ENCODE results near the gene RPS6KA5.
"Not testable (repeated sequence)": the region's sequence is repeated elsewhere in the genome, so short reads cannot be mapped to it uniquely, and the experiment has no call there.

Gene RPS6KA5

DNA sequence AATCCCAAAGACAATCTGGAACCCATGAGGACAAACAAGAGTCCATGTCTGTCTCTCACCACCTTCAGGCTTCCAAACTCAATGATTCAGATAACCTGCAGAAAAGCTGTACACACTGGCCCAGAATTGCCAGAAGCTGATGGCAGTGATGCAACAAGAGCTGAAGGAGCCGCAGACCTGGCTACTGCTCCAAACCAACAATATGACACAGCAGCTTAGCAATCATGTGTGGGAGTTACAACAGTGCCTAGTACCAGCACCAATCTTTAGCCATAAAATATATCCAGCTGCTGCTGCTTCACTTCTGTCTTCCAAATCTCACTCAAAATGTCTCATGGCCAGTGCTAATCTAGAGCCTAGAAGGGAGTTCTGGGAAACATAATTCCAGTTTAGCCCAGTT, 22.0 kb downstream of the RPS6KA5 start:
- no peak overlapping the region for H3K27ac ChIP-seq
- TF ChIP-seq, protein P1, sequence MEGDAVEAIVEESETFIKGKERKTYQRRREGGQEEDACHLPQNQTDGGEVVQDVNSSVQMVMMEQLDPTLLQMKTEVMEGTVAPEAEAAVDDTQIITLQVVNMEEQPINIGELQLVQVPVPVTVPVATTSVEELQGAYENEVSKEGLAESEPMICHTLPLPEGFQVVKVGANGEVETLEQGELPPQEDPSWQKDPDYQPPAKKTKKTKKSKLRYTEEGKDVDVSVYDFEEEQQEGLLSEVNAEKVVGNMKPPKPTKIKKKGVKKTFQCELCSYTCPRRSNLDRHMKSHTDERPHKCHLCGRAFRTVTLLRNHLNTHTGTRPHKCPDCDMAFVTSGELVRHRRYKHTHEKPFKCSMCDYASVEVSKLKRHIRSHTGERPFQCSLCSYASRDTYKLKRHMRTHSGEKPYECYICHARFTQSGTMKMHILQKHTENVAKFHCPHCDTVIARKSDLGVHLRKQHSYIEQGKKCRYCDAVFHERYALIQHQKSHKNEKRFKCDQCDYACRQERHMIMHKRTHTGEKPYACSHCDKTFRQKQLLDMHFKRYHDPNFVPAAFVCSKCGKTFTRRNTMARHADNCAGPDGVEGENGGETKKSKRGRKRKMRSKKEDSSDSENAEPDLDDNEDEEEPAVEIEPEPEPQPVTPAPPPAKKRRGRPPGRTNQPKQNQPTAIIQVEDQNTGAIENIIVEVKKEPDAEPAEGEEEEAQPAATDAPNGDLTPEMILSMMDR (IDR thresholded peaks at IDR 0.05): no peak
- no peak for TF ChIP-seq ZFX (IDR thresholded peaks at IDR 0.05; ENCODE audit: borderline replicate concordance)

DNA sequence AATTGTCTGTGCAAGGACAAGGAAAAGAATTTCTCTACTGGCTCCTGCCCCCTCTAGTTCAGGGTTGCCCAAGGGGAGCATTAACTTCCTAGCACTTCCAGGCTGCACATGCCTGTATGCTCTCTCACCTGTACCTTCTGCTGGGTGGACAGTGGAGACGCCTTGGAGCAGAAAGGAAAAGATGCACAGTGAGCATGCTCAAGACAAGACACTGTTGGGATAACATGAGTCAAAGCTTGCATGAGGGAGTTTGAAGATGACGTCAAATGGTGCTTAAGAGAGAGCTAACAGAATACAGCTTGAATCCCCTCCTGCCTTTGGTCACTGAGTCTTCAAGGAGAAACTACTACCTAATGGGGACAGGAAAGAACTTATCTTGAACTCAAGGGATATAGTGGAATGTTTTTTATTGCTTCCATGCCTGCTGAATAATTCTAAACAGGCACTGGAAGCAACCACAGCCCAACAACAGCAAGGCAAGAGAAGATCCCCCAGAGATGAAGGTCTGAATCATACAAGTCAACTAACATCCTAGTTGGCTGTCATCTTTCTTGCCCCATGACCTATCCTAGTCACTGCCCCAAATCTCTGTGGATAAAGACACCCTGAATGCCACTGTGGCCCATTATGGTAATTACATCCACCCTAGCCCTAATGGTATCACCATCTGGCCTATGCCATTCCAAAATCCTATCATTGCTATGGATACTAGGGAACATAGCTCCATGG, 23.5 kb downstream of the RPS6KA5 start:
- no peak overlapping the region for H3K27ac ChIP-seq
- no peak for TF ChIP-seq ZFX (IDR thresholded peaks at IDR 0.05; ENCODE audit: borderline replicate concordance)
- TF ChIP-seq, protein P1 (IDR thresholded peaks at IDR 0.05): no peak

DNA sequence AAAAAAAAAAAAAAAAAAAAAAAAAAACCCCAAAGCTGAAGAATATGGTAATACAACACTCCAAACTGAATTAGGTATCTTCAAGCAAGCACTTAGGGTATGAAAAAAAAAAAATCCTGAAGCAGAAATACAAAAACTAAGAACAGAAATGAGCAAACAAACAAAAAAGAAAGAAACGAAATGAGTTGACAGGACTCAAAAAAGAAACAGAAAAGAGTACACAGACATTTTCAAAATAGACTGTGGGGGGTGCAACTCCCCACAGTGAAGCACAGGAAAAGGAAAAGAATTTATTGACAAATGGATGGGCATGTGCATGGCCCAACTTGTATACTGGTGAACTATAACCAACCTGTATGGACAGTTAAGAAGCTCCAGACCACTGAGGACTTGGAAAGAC, 24.6 kb downstream of the RPS6KA5 start:
- no peak overlapping the region for H3K27ac ChIP-seq
- TF ChIP-seq, protein P1 (IDR thresholded peaks at IDR 0.05): no peak
- TF ChIP-seq ZFX (IDR thresholded peaks at IDR 0.05; ENCODE audit: borderline replicate concordance): no peak

DNA sequence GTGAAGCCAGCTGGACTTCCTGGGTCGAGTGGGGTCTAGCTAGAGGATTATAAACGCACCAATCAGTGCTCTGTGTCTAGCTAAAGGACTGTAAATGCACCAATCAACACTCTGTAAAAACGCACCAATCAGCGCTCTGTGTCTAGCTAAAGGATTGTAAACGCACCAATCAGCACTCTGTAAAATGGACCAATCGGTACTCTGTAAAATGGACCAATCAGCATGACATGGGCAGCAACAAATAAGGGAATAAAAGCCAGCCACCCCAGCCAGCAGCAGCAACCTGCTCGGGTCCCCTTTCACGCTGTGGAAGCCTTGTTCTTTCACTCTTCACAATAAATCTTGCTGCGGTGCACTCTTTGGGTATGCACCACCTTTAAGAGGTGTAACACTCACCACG, 26.1 kb downstream of the RPS6KA5 start:
- H3K27ac ChIP-seq: not testable (repeated sequence)

DNA sequence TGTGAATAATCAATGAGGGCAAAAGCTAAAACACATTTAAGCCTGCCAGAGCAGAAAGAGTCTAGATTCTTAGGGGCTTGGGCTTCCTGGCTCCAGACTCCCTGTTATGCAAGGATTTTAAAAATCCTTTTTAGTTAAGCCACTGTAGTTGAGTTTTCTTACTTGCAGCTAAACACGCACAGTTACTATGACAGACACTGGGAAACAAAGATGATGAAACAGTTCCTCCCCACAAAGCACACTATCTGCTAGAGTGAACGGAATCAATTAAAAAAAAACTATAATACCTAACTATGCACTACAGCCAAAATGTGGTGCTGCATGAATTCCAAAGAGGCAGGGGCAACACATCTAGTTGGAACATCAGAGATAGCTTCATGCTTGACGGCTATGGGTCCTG, 28.2 kb downstream of the RPS6KA5 start:
- no peak overlapping the region for H3K27ac ChIP-seq
- no peak for TF ChIP-seq ZFX (IDR thresholded peaks at IDR 0.05; ENCODE audit: borderline replicate concordance)
- TF ChIP-seq, protein P1 (IDR thresholded peaks at IDR 0.05): no peak

DNA sequence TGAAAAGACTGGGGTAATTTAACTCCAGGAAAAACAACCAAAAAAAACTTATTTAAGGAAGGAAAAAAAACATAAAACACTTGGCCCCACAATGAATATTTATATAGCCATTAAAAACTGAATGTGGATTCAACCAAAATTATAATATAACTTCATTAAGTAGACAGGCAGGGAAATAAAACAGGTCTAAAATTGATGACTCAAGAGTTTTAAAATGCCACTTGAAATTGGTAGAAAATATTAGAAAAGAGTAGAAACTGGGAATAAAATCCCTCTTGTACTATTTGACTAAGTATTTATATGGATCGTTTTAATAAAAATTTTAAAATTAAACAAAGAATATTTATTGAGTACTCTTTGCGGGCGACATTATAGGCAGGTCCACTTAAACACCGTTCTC, 28.8 kb downstream of the RPS6KA5 start:
- TF ChIP-seq, protein P1 (IDR thresholded peaks at IDR 0.05): no peak
- TF ChIP-seq ZFX (IDR thresholded peaks at IDR 0.05; ENCODE audit: borderline replicate concordance): no peak
- no peak overlapping the region for H3K27ac ChIP-seq

DNA sequence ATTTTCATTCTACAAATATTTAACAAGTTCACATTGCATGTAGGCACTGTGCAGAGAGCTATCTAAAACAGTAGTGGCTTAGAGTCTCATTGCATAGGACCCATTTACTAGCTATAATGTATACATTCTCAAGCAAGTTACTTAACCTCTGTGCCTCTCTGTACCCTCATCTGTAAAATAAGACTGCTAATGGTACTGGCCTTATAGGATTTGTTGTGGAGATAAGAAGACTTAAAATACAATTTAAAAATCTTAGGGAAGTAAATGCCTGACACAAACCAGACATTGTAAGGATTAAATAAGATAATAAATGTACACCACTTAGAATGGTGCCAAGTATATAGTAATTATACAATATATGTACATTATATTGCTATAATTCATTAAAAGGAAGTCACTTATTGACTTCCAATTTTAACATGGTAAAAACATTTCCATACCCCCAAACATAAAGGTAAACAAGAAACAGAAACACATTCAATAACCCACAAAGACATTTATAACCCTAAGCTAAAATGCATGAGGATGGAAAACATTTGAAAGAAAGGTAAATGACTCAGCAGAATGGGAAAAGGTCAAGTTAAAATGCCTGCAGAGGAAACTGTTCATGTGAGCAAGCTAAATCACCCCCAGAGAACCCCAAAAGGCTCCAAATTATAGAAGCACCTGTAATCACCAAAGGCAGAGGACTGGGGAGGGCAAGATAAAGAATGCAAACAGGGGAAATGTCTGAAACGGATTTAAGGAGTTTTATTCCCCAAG, 30.8 kb downstream of the RPS6KA5 start:
- TF ChIP-seq, protein P1 (IDR thresholded peaks at IDR 0.05): no peak
- TF ChIP-seq ZFX (IDR thresholded peaks at IDR 0.05; ENCODE audit: borderline replicate concordance): no peak
- no peak overlapping the region for H3K27ac ChIP-seq
